Measurements from ENCODE around the gene DNAJC2.

GRCh38 chr7:103338864-103339263 lies 5.7 kb downstream of the DNAJC2 start:
- TF ChIP-seq CTCF (IDR thresholded peaks at IDR 0.05) (no peak), POLR2A (IDR thresholded peaks at IDR 0.05) (no peak)

Measured in adrenal gland (tissue), 5 donors.